HEK293T (cell line): ENCODE data around the gene EDN1.

Experiments
- CTCF ChIA-PET: fragments of 350-600 bp; formaldehyde crosslinking; extraction: SDS; loops from one replicate; lab custom pipeline; 2021; ENCODE audit warnings: antibody characterized with exemption, inconsistent platforms; lab: Yijun Ruan, JAX
- POLR2A ChIA-PET: fragments of 350-600 bp; formaldehyde crosslinking; extraction: SDS; loops from one replicate; lab custom pipeline; 2020; ENCODE audit warnings: antibody characterized with exemption, inconsistent platforms; lab: Yijun Ruan, JAX
- DNase-seq: peaks from one replicate; pipeline ENCODE4 v3.0.0; 2012; ENCODE audit warnings: mixed read lengths; ENCODE audit errors: extremely low spot score
- ARNT ChIP-seq: fragments of 450-650 bp; IDR thresholded peaks from 2 replicates; pipeline ENCODE4 v1.6.1; 2017; ENCODE audit warnings: mild to moderate bottlenecking
- BHLHE40 ChIP-seq: fragments of 450-650 bp; IDR thresholded peaks from 2 replicates; pipeline ENCODE4 v1.6.1; 2016; ENCODE audit warnings: mild to moderate bottlenecking, moderate library complexity, borderline replicate concordance
- CTBP1 ChIP-seq: fragments of 450-650 bp; IDR thresholded peaks from 2 replicates; pipeline ENCODE4 v1.6.1; 2016; ENCODE audit warnings: borderline replicate concordance
- ELF4 ChIP-seq: fragments of 450-650 bp; IDR thresholded peaks from 2 replicates; pipeline ENCODE4 v1.6.1; 2017; ENCODE audit warnings: antibody characterized with exemption
- FOXA1 ChIP-seq: fragments of 450-650 bp; IDR thresholded peaks from 2 replicates; pipeline ENCODE4 v1.6.1; 2016; ENCODE audit warnings: mild to moderate bottlenecking
- FOXK2 ChIP-seq: fragments of 450-650 bp; IDR thresholded peaks from 2 replicates; pipeline ENCODE4 v1.6.1; 2016; ENCODE audit warnings: mild to moderate bottlenecking
- FOXM1 ChIP-seq: fragments of 450-650 bp; IDR thresholded peaks from 2 replicates; pipeline ENCODE4 v1.6.1; 2017; ENCODE audit warnings: mild to moderate bottlenecking, borderline replicate concordance
- HDGF ChIP-seq: fragments of 450-650 bp; IDR thresholded peaks from 2 replicates; pipeline ENCODE4 v1.6.1; 2017; ENCODE audit warnings: antibody characterized with exemption, borderline replicate concordance
- L3MBTL2 ChIP-seq: fragments of 450-650 bp; conservative IDR thresholded peaks from 2 replicates; pipeline ENCODE4 v1.6.1; 2016; ENCODE audit warnings: mild to moderate bottlenecking
- LEF1 ChIP-seq: fragments of 450-650 bp; IDR thresholded peaks from 2 replicates; pipeline ENCODE4 v1.6.1; 2017; ENCODE audit warnings: mild to moderate bottlenecking, borderline replicate concordance
- NFRKB ChIP-seq: fragments of 450-650 bp; IDR thresholded peaks from 2 replicates; pipeline ENCODE4 v1.6.1; 2016; ENCODE audit warnings: mild to moderate bottlenecking, moderate library complexity
- SP1 ChIP-seq: fragments of 450-650 bp; IDR thresholded peaks from 2 replicates; pipeline ENCODE4 v1.6.1; 2017
- SUZ12 ChIP-seq: fragments of 450-650 bp; IDR thresholded peaks from 2 replicates; pipeline ENCODE4 v1.6.1; 2016; ENCODE audit warnings: mild to moderate bottlenecking
- TARDBP ChIP-seq: fragments of 450-650 bp; IDR thresholded peaks from 2 replicates; pipeline ENCODE4 v1.6.1; 2016
- ZNF384 ChIP-seq: fragments of 450-650 bp; IDR thresholded peaks from 2 replicates; pipeline ENCODE4 v1.6.1; 2016
- TF ChIP-seq, protein P1 (sequence below): fragments of 450-650 bp; IDR thresholded peaks from 2 replicates; pipeline ENCODE4 v1.6.1; 2016

EDN1 gene

DNA sequence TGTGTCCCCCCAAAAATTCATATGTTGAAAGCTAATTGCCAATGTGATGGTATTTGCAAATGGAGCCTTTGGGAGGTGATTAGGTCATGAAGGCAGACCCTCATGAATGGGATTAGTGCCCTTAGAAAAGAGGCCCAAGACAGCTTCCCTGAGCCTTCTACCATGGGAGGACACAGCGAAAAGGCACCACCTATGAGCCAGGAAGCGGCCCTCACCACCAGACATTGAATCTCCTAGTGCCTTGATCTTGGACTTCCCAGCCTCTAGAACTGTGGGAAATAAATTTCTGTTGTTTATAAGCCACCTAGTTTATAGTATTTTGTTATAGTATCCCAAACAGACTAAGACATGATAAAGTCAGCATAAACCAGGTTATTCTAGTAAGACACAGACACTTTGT, 18.9 kb downstream of the EDN1 start:
- no peak for DNase-seq
- ChIA-PET CTCF (no interaction called here), POLR2A (no interaction called here)
- TF ChIP-seq ELF4 (no peak), NFRKB (no peak), LEF1 (no peak), FOXK2 (no peak), SP1 (no peak), TARDBP (no peak), ARNT (no peak)
- TF ChIP-seq, protein P1, sequence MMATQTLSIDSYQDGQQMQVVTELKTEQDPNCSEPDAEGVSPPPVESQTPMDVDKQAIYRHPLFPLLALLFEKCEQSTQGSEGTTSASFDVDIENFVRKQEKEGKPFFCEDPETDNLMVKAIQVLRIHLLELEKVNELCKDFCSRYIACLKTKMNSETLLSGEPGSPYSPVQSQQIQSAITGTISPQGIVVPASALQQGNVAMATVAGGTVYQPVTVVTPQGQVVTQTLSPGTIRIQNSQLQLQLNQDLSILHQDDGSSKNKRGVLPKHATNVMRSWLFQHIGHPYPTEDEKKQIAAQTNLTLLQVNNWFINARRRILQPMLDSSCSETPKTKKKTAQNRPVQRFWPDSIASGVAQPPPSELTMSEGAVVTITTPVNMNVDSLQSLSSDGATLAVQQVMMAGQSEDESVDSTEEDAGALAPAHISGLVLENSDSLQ: no peak

- CTCF ChIA-PET: interaction anchor here (0.7 to 2.3 kb wide), 3 partner anchors 11 to 294 kb away, joined by 4 to 7 read pairs (median 4); partner anchors contain the start of gene EDN1
- TF ChIP-seq FOXK2 (no peak), ZNF384 (no peak), SUZ12 (no peak), BHLHE40 (no peak), HDGF (no peak), ELF4 (no peak), L3MBTL2 (no peak), NFRKB (no peak), FOXM1 (no peak), SP1 (no peak), TARDBP (no peak), FOXA1 (no peak), ARNT (no peak), CTBP1 (no peak), LEF1 (no peak)
- TF ChIP-seq, protein P1: no peak
- DNase-seq: no peak
- POLR2A ChIA-PET: no interaction called here
Observed at GRCh38 chr6:12311106-12311505, 20.9 kb downstream of the EDN1 start.

GRCh38 chr6:12312736-12313135, 22.6 kb downstream of the EDN1 start:
- DNase-seq: no peak
- TF ChIP-seq SUZ12: no peak
- TF ChIP-seq, protein P1: no peak
- no peak for TF ChIP-seq NFRKB
- TF ChIP-seq L3MBTL2: no peak
- no peak for TF ChIP-seq TARDBP
- TF ChIP-seq BHLHE40: no peak
- no peak for TF ChIP-seq SP1
- TF ChIP-seq ELF4: no peak
- no peak for TF ChIP-seq CTBP1
- TF ChIP-seq FOXK2: no peak
- CTCF ChIA-PET: interaction anchor here (0.7 kb wide), 1 partner anchor 65 kb away, joined by 3 read pairs; no protein-coding TSS in a partner anchor
- POLR2A ChIA-PET: no interaction called here

GRCh38 chr6:12313306-12313991, 23.3 kb downstream of the EDN1 start:
- POLR2A ChIA-PET: no interaction called here
- TF ChIP-seq HDGF (no peak), L3MBTL2 (no peak), FOXK2 (no peak), LEF1 (no peak), TARDBP (no peak), FOXA1 (no peak), CTBP1 (no peak), SP1 (no peak), BHLHE40 (no peak), NFRKB (no peak), SUZ12 (no peak), ARNT (no peak), FOXM1 (no peak), ZNF384 (no peak), ELF4 (no peak)
- TF ChIP-seq, protein P1: no peak
- CTCF ChIA-PET: interaction anchor here (0.6 kb wide), 2 partner anchors 63 to 668 kb away, joined by 3 read pairs; no protein-coding TSS in a partner anchor
- no peak for DNase-seq

DNA sequence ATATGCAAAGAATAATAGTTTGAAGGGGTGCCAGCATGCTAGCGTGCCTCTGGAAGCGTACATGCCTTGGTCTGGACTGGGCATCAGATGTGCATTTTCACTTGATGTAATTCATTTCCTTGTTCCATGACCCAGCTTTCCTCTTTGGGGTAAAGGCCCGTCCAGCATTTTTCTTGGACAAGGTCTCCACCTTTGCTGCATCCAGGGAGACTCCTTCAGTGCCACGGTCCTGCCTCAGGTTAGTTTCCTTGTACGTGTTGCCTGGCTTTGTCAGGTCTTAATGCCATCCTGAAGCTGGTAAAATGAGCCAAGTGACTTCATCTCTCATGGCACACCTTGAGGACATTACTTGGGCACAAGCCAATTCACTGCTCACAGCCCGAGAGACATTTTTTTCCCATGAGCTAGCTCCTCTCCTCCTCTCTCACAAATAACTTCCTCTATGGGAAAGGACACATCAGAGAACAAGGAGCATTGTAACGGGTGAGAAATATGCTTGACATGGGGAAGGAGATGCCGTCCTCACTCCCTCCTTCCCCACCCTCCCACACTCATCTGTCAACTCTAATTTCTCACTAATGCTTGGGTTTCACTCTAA, 23.9 kb downstream of the EDN1 start:
- ChIA-PET POLR2A (no interaction called here), CTCF (interaction anchor here (0.6 kb wide), 1 partner anchor 63 kb away, joined by 3 read pairs; no protein-coding TSS in a partner anchor)
- TF ChIP-seq LEF1 (no peak), SP1 (no peak), ZNF384 (no peak), SUZ12 (no peak), HDGF (no peak), BHLHE40 (no peak), FOXK2 (no peak), ELF4 (no peak), TARDBP (no peak), CTBP1 (no peak), NFRKB (no peak), FOXM1 (no peak), L3MBTL2 (no peak), FOXA1 (no peak), ARNT (no peak)
- TF ChIP-seq, protein P1: no peak
- no peak for DNase-seq
